ENCODE results near the gene ALG2. TPM values are rescaled to one million over a fixed set of nuclear protein-coding genes. Genes with fewer than 3 reads are reported as not detected.

The ALG2 gene
- total and polyA plus RNA-seq, 2 of the 4 experiments (the other 2 are of a cell fraction): 36.4 to 38.4 TPM

- Histone ChIP-seq H3K27ac (ENCODE audit: insufficient read depth, low read length) (no peak overlapping the region), H4K20me1 (ENCODE audit: insufficient read depth, low read length) (no peaks in the 10 kb centered on the region), H3K18ac (ENCODE audit: low read depth, low read length) (no peak overlapping the region), H3K9me1 (ENCODE audit: insufficient read depth, low read length) (no peaks in the 10 kb centered on the region), H3K27me3 (ENCODE audit: control insufficient read depth, insufficient read depth, low read length) (0 out of 2 replicates have a peak, but pooled peaks cover 4% of the 10 kb centered on the region), H3K4me3 (ENCODE audit: insufficient read depth, low read depth, low read length) (no peak overlapping the region), H4K91ac (ENCODE audit: insufficient read depth, low read depth, low read length) (no peak overlapping the region), H2BK5ac (ENCODE audit: low read depth, low read length, poor library complexity, severe bottlenecking) (no peak overlapping the region), H3K56ac (ENCODE audit: extremely low read depth, insufficient read depth, low read length) (no peak overlapping the region), H4K5ac (ENCODE audit: low read depth, low read length) (no peak overlapping the region), H2BK120ac (ENCODE audit: low read depth, low read length) (no peak overlapping the region), H3K9ac (ENCODE audit: low read depth, low read length) (no peak overlapping the region), H3K14ac (replicated peaks; ENCODE audit: low read depth, low read length) (no peak overlapping the region), H3K4me2 (ENCODE audit: low read depth, low read length) (no peak overlapping the region), H3K4me1 (ENCODE audit: control insufficient read depth, insufficient read depth, low read length) (no peaks in the 10 kb centered on the region), H3K79me1 (ENCODE audit: low read depth in 1 of 2, low read length in 2 of 2) (no peaks in the 10 kb centered on the region), H3K36me3 (ENCODE audit: control insufficient read depth, insufficient read depth, low read length) (no peaks in the 10 kb centered on the region), H2AFZ (replicated peaks; ENCODE audit: low read length, poor library complexity) (no peak overlapping the region), H2AK5ac (ENCODE audit: low read depth, low read length) (no peak overlapping the region), H4K8ac (ENCODE audit: low read depth in 2 of 2, low read length in 2 of 2) (no peak overlapping the region), H2BK15ac (ENCODE audit: low read depth, low read length) (no peak overlapping the region), H3K9me3 (ENCODE audit: control insufficient read depth, insufficient read depth, low read length) (no peaks in the 10 kb centered on the region), H2AK9ac (replicated peaks; ENCODE audit: low read depth, low read length, poor library complexity) (no peak overlapping the region), H2BK20ac (ENCODE audit: low read depth, low read length) (no peak overlapping the region), H3K4ac (ENCODE audit: low read depth, low read length) (no peak overlapping the region), H3K23ac (ENCODE audit: low read depth, low read length) (no peak overlapping the region)
- DNase-seq: no peak
- ChIA-PET POLR2A (ENCODE audit: unreplicated experiment) (no interaction called here), CTCF (no interaction called here)
- dilution Hi-C loops (cut with HindIII; ENCODE audit: low sequenced_read_pairs, unreplicated experiment) (no loop called here), in situ Hi-C loops (cut with MboI; ENCODE audit: low sequenced_read_pairs) (loop anchor here (25.0 kb wide), 3 partner anchors 559 to 959 kb away; partner anchors contain the start of gene NR4A3), intact Hi-C loops (cut with micrococcal nuclease) (no loop called here)
- WGBS, 2 experiments (ENCODE audit: extremely low coverage in 2 of 2, insufficient read length in 1 of 2): no CpG with 5 or more reads among the region's 2 CpGs
- TF ChIP-seq BHLHE40 (IDR thresholded peaks at IDR 0.05; ENCODE audit: low read depth, low read length): no peak
- no peak for TF ChIP-seq POLR2A (IDR thresholded peaks at IDR 0.05; ENCODE audit: low read depth, low read length)
- no peak for TF ChIP-seq MXI1 (IDR thresholded peaks at IDR 0.05; ENCODE audit: borderline replicate concordance, low read depth, low read length)
- TF ChIP-seq NFE2L2 (IDR thresholded peaks at IDR 0.05; ENCODE audit: low read depth, low read length): no peak
- TF ChIP-seq SMC3 (IDR thresholded peaks at IDR 0.05; ENCODE audit: low read depth, low read length): no peak
- no peak for TF ChIP-seq MAFK (IDR thresholded peaks at IDR 0.05; ENCODE audit: low read depth, low read length)
- no peak for TF ChIP-seq RAD21 (IDR thresholded peaks at IDR 0.05; ENCODE audit: low read length)
- TF ChIP-seq MAZ (IDR thresholded peaks at IDR 0.05; ENCODE audit: borderline replicate concordance, low read depth, low read length): no peak
- TF ChIP-seq, protein P1, sequence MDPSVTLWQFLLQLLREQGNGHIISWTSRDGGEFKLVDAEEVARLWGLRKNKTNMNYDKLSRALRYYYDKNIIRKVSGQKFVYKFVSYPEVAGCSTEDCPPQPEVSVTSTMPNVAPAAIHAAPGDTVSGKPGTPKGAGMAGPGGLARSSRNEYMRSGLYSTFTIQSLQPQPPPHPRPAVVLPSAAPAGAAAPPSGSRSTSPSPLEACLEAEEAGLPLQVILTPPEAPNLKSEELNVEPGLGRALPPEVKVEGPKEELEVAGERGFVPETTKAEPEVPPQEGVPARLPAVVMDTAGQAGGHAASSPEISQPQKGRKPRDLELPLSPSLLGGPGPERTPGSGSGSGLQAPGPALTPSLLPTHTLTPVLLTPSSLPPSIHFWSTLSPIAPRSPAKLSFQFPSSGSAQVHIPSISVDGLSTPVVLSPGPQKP (IDR thresholded peaks at IDR 0.05; ENCODE audit: borderline replicate concordance, low read depth, low read length): no peak
- no peak for TF ChIP-seq CEBPB (IDR thresholded peaks at IDR 0.05; ENCODE audit: low read depth, low read length)
- no peak for TF ChIP-seq CHD1 (IDR thresholded peaks at IDR 0.05; ENCODE audit: low read depth, low read length)
- TF ChIP-seq RFX5 (IDR thresholded peaks at IDR 0.05; ENCODE audit: low read depth, low read length): no peak
- TF ChIP-seq, protein P2, sequence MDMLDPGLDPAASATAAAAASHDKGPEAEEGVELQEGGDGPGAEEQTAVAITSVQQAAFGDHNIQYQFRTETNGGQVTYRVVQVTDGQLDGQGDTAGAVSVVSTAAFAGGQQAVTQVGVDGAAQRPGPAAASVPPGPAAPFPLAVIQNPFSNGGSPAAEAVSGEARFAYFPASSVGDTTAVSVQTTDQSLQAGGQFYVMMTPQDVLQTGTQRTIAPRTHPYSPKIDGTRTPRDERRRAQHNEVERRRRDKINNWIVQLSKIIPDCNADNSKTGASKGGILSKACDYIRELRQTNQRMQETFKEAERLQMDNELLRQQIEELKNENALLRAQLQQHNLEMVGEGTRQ (IDR thresholded peaks at IDR 0.05; ENCODE audit: low read depth, low read length): no peak
- no TSS peak for BruUV-seq (replicated peaks)
- ATAC-seq (ENCODE audit: low read depth): no peak
Observed at GRCh38 chr9:99253134-99253533, 31.4 kb upstream of the ALG2 start.
